GM12878 (cell line): ENCODE results near the gene TCP11X2. TPM values are rescaled to one million over a fixed set of nuclear protein-coding genes. Genes with fewer than 3 reads are reported as not detected.

Experiments used
- ATAC-seq: fragments of 200-7000 bp; cut with Tn5 transposase; 3 replicates; pipeline ENCODE4 v1.9.1; 2020; ENCODE audit warnings: mild to moderate bottlenecking, moderate library complexity
- BruUV-seq: library from RNA; stranded (reverse); fragments of 400-500 nt; replicated peaks from 2 replicates; lab custom pipeline; 2021; lab: Mats Ljungman, UMichigan
- CTCF ChIA-PET: fragments of 300-600 bp; sonication (Branson Sonifier 250); formaldehyde crosslinking; extraction: SDS; loops from one replicate; lab custom pipeline; 2021; ENCODE audit warnings: inconsistent platforms; lab: Yijun Ruan, JAX
- POLR2A ChIA-PET: fragments of 350-600 bp; formaldehyde crosslinking; extraction: SDS; loops from one replicate; lab custom pipeline; 2021; ENCODE audit warnings: inconsistent platforms; lab: Charles Lee
- RAD21 ChIA-PET: fragments of 300-600 bp; sonication (Branson Sonifier 250); formaldehyde crosslinking; loops from one replicate; lab custom pipeline; 2023; ENCODE audit warnings: antibody characterized with exemption; ENCODE audit not compliant: unreplicated experiment; lab: Charles Lee
- SMC1A ChIA-PET: fragments of 300-600 bp; sonication (Branson Sonifier 250); formaldehyde crosslinking; loops from one replicate; lab custom pipeline; 2023; ENCODE audit not compliant: unreplicated experiment, uncharacterized antibody; lab: Charles Lee
- DNase-seq: peaks from one replicate; pipeline ENCODE4 v3.0.0-alpha.2; 2011; ENCODE audit warnings: low read depth, low spot score
- FAIRE-seq: peaks from 3 replicates; lab custom pipeline; 2011; peaks lifted over from hg19 to GRCh38; lab: Jason Lieb, UNC
- H2AFZ ChIP-seq: 2 replicates; pipeline ENCODE4 v1.6.0; 2011; ENCODE audit warnings: low read depth, low read length, control low read depth; ENCODE audit not compliant: control insufficient read depth
- H3K27ac ChIP-seq: 2 replicates; pipeline ENCODE4 v1.5.1; 2011; ENCODE audit warnings: control low read depth; ENCODE audit not compliant: control insufficient read depth, insufficient read depth
- H3K27me3 ChIP-seq, 2 experiments: replicated peaks in 1 of 2; 2 replicates each; pipeline versions ENCODE4 v1.6.0 to v1.6.1; 2011; ENCODE audit warnings: low read length in 1 of 2; ENCODE audit not compliant: control insufficient read depth in 2 of 2, insufficient read depth in 2 of 2
- H3K36me3 ChIP-seq, 2 experiments: 2 replicates each; pipeline ENCODE4 v1.5.1; 2011; ENCODE audit warnings: low read length in 1 of 2; ENCODE audit not compliant: control insufficient read depth in 2 of 2, insufficient read depth in 2 of 2
- H3K4me1 ChIP-seq: 2 replicates; pipeline ENCODE4 v1.6.1; 2011; ENCODE audit warnings: mild to moderate bottlenecking, low read length, moderate library complexity, mixed read lengths; ENCODE audit not compliant: control insufficient read depth, insufficient read depth
- H3K4me2 ChIP-seq: 2 replicates; pipeline ENCODE4 v1.6.0; 2011; ENCODE audit warnings: control low read depth; ENCODE audit not compliant: control insufficient read depth, insufficient read depth
- H3K4me3 ChIP-seq: fragments of 200-600 bp; sonication (generic); 2 replicates; pipeline ENCODE4 v1.5.1; 2016
- H3K79me2 ChIP-seq: 2 replicates; pipeline ENCODE4 v1.6.0; 2011; ENCODE audit warnings: low read length; ENCODE audit not compliant: control insufficient read depth, insufficient read depth
- H3K9ac ChIP-seq: 2 replicates; pipeline ENCODE4 v1.8.0; 2011; ENCODE audit warnings: low read length, control low read depth, mixed read lengths; ENCODE audit not compliant: control insufficient read depth, insufficient read depth
- H3K9me3 ChIP-seq: replicated peaks from 3 replicates; pipeline ENCODE4 v1.5.1; 2011; ENCODE audit warnings: mild to moderate bottlenecking, low read length; ENCODE audit not compliant: control insufficient read depth, insufficient read depth
- H4K20me1 ChIP-seq: 2 replicates; pipeline ENCODE4 v1.6.0; 2011; ENCODE audit not compliant: control insufficient read depth, insufficient read depth
- CHD2 ChIP-seq: IDR thresholded peaks from 2 replicates; pipeline ENCODE4 v1.6.1; 2011; ENCODE audit warnings: low read depth, low read length, improper control_type of control experiment, borderline replicate concordance
- FOS ChIP-seq: IDR thresholded peaks from 3 replicates; pipeline ENCODE4 v1.6.1; 2011; ENCODE audit warnings: borderline replicate concordance; ENCODE audit not compliant: insufficient read length; ENCODE audit errors: extremely low read depth
- NFYB ChIP-seq: IDR thresholded peaks from 2 replicates; pipeline ENCODE4 v1.6.1; 2011; ENCODE audit warnings: low read depth, mild to moderate bottlenecking, low read length, improper control_type of control experiment, moderate library complexity; ENCODE audit not compliant: insufficient read depth
- NR2C2 ChIP-seq: IDR thresholded peaks from 2 replicates; pipeline ENCODE4 v1.6.1; 2011; ENCODE audit warnings: borderline replicate concordance, low read depth; ENCODE audit not compliant: control insufficient read depth, insufficient read length
- SUZ12 ChIP-seq: fragments of 200-600 bp; sonication (generic); IDR thresholded peaks from one replicate; pipeline ENCODE4 v1.6.1; 2018; ENCODE audit warnings: antibody characterized with exemption, mild to moderate bottlenecking; ENCODE audit not compliant: unreplicated experiment
- WGBS: methylation state at CpG from one replicate; pipeline ENCODE4 v1.1.6; 2016; ENCODE audit warnings: low lambda C conversion rate; ENCODE audit not compliant: insufficient replicate concordance, insufficient coverage; ENCODE audit errors: missing lambda C conversion rate; 5-methylcytosine and 5-hydroxymethylcytosine counted together
- in situ Hi-C: fragments of 300-500 bp; cut with MboI; formaldehyde crosslinking; loops from 9 replicates; pipeline ENCODE4 v1.14.3; 2018; ENCODE audit warnings: mixed read lengths
- intact Hi-C: fragments of 100-400 bp; cut with micrococcal nuclease; formaldehyde crosslinking; loops from one replicate; pipeline ENCODE4 v1.14.2; 2022; ENCODE audit not compliant: unreplicated experiment
- polyA plus RNA-seq, 11 experiments: library from polyadenylated mRNA; depleted of rRNA in 4 of 11; unstranded in 6 of 11; stranded (reverse) in 5 of 11; fragments of >200 nt; fragmentation: Nextera tagmentation in 4 of 11; fragmentation: Illumina TruSeq in 1 of 11; extraction: Ambion mirVana in 4 of 11; extraction: Trizol in 1 of 11; gene quantifications; 1 replicate in 1 of 11; 2 replicates in 10 of 11; pipeline versions ENCODE4 v1.2.1 to v1.2.3, GENCODE V29; 2011 to 2016; ENCODE audit warnings: inconsistent platforms in 2 of 11, missing spikeins in 2 of 11, low read depth in 1 of 11
- total RNA-seq, 4 experiments: library from RNA; depleted of rRNA in 3 of 4; stranded (reverse); fragments of >200 nt in 3 of 4; fragmentation: Illumina TruSeq in 1 of 4; extraction: Trizol in 1 of 4; gene quantifications; 2 replicates each; pipeline versions ENCODE4 v1.2.1 to v1.2.3, GENCODE V29; 2013 to 2021
- TF ChIP-seq, protein P1 (sequence below), 3 experiments: IDR thresholded peaks in 2 of 3; conservative IDR thresholded peaks in 1 of 3; 2 replicates each; pipeline ENCODE4 v1.5.1; 2011; ENCODE audit warnings: low read depth in 3 of 3, low read length in 3 of 3, mild to moderate bottlenecking in 3 of 3, control low read depth in 2 of 3, moderate library complexity in 2 of 3, inconsistent platforms in 1 of 3, mixed read lengths in 1 of 3; ENCODE audit not compliant: control insufficient read depth in 2 of 3, insufficient read depth in 1 of 3; ENCODE audit errors: extremely low read depth in 1 of 3

The TCP11X2 gene
- total and polyA plus RNA-seq, 10 of the 15 experiments (the other 5 are each of a cell fraction or from before 2014, with no cell fraction given): not detected

DNA sequence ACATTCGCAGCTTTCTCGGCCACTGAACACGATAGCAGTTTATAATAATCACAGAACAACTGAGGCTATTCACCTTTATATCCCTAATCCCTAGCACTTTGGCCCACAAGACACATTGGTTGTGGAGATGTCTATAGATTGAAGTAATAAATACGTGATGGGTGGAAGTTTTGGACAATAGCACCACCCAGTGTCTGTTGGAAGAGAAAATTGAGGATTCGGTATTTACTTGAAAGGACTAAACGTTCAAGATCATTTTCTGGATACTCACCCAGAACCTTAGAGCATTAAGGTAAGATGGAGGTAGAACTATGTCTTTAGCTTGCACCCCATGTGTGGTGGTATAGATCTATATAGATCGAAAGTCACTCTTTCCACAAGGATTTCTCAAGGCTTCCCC, 45.7 kb upstream of the TCP11X2 start (continued):
- TF ChIP-seq, protein P1, sequence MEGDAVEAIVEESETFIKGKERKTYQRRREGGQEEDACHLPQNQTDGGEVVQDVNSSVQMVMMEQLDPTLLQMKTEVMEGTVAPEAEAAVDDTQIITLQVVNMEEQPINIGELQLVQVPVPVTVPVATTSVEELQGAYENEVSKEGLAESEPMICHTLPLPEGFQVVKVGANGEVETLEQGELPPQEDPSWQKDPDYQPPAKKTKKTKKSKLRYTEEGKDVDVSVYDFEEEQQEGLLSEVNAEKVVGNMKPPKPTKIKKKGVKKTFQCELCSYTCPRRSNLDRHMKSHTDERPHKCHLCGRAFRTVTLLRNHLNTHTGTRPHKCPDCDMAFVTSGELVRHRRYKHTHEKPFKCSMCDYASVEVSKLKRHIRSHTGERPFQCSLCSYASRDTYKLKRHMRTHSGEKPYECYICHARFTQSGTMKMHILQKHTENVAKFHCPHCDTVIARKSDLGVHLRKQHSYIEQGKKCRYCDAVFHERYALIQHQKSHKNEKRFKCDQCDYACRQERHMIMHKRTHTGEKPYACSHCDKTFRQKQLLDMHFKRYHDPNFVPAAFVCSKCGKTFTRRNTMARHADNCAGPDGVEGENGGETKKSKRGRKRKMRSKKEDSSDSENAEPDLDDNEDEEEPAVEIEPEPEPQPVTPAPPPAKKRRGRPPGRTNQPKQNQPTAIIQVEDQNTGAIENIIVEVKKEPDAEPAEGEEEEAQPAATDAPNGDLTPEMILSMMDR (IDR thresholded peaks at IDR 0.05 in 2 of 3, conservative IDR thresholded peaks at IDR 0.05 in 1 of 3; ENCODE audit: control insufficient read depth in 2 of 3, extremely low read depth in 1 of 3, insufficient read depth in 1 of 3, low read depth in 3 of 3, low read length in 3 of 3): peak in 1 of 3 experiments; percentile 17; a peak in 1 of 6 replicates

DNA sequence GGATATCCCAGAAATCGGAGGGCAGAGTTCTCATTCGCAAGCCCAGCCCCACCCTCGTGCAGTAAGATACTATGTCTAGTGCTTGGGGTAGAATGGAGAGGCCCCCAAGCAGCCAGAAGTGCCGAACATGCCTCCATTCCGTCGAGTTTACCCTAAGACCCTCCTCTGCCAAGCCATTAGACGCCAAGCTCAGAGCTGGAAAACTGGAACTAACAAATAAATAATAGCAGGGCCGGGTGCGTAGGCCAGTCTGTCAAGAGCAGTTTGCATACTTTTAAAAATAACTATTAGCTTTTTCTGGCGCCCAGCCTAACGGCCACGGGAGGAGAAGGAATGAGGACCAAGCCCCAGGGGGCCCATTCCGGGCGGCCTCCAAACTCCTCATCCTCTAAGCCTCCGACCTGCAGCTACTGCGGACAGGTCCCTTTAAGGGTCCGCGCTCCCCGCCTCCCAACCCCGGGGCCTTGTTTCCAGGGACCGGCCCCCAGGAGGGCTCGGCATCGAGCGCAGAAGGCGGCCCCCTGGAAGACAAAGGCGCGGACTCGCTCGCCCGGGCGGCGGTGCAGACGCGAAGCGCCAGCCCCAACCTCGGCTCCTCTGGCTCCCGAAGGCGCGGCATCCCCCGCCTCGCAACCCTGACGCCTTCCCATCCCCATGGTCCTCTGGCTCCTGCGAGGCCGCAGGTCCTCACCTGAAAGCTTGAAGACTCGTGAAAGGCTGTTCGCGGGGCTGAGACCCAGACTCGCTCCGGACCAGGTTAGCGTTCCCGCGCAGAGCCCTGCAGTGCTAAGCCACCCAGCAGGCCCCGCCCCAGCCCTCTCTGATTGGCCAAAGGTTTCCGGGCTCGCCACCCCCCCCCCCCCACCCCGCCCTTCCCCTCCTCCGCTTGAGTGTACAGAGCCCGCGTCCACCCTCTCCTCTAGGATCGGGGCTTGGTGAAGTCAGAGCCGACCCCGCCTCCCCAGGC, 44.6 kb upstream of the TCP11X2 start, which contains the start of gene TMSB15A:
Gene TMSB15A (minus strand): TSS at position 765 of the 967 bp plus-strand sequence.
- Histone ChIP-seq H3K27me3 (no peaks in the 10 kb centered on the region), H3K9ac (no peak within 1 kb of the TSS), H3K4me1 (no peaks in the 10 kb centered on the region), H3K4me3 (no peak within 1 kb of the TSS), H3K79me2 (no peaks in the 10 kb centered on the region), H4K20me1 (no peaks in the 10 kb centered on the region), H3K4me2 (peak within 1 kb of the TSS; percentile 17; the same call in 1 of the 2 replicates), H3K36me3 (no peaks in the 10 kb centered on the region), H3K9me3 (no peaks in the 10 kb centered on the region), H3K27ac (no peak within 1 kb of the TSS), H2AFZ (no peak within 1 kb of the TSS; the same call in 1 of the 2 replicates)
- TF ChIP-seq NFYB (peak; percentile 32; the same call in 1 of the 2 replicates), SUZ12 (no peak), CHD2 (no peak), NR2C2 (no peak), FOS (no peak)
- BruUV-seq: no TSS peak
- ChIA-PET RAD21 (no interaction called here), CTCF (no interaction called here), SMC1A (no interaction called here), POLR2A (no interaction called here)
- intact Hi-C loops: loop anchor here (5.0 kb wide), 1 partner anchor 346 kb away; no protein-coding TSS in a partner anchor
- DNase-seq: no peak
- WGBS: 58% methylated on average over 49 of the region's 62 CpGs
- FAIRE-seq: no peak
- in situ Hi-C loops: no loop called here
- no peak for ATAC-seq
